ENCODE data around the gene CFAP46. TPM values are rescaled to one million over a fixed set of nuclear protein-coding genes. Genes with fewer than 3 reads are reported as not detected.

The CFAP46 gene
- total and polyA plus RNA-seq, 2 of the 4 experiments (the other 2 are of a cell fraction): 1.3 to 1.8 TPM

GRCh38 chr10:132781556-132781955 lies 160.8 kb downstream of the CFAP46 start:
- Histone ChIP-seq H3K14ac (replicated peaks; ENCODE audit: low read depth, low read length) (no peak overlapping the region), H3K4ac (ENCODE audit: low read depth, low read length) (no peak overlapping the region), H4K5ac (ENCODE audit: low read depth, low read length) (no peak overlapping the region), H2BK20ac (ENCODE audit: low read depth, low read length) (no peak overlapping the region), H3K56ac (ENCODE audit: extremely low read depth, insufficient read depth, low read length) (no peak overlapping the region), H3K18ac (ENCODE audit: low read depth, low read length) (no peak overlapping the region), H3K27ac (ENCODE audit: insufficient read depth, low read length) (no peak overlapping the region), H3K23ac (ENCODE audit: low read depth, low read length) (no peak overlapping the region), H3K9ac (ENCODE audit: low read depth, low read length) (no peak overlapping the region), H4K8ac (ENCODE audit: low read depth in 2 of 2, low read length in 2 of 2) (no peak overlapping the region), H2AK9ac (replicated peaks; ENCODE audit: low read depth, low read length, poor library complexity) (no peak overlapping the region), H2AFZ (replicated peaks; ENCODE audit: low read length, poor library complexity) (no peak overlapping the region), H2BK5ac (ENCODE audit: low read depth, low read length, poor library complexity, severe bottlenecking) (no peak overlapping the region), H2BK15ac (ENCODE audit: low read depth, low read length) (no peak overlapping the region), H2BK120ac (ENCODE audit: low read depth, low read length) (no peak overlapping the region), H3K4me1 (ENCODE audit: control insufficient read depth, insufficient read depth, low read length) (no peaks in the 10 kb centered on the region), H3K4me3 (ENCODE audit: insufficient read depth, low read depth, low read length) (no peak overlapping the region), H3K27me3 (ENCODE audit: control insufficient read depth, insufficient read depth, low read length) (peaks cover 31% of the 10 kb centered on the region), H2AK5ac (ENCODE audit: low read depth, low read length) (no peak overlapping the region), H4K91ac (ENCODE audit: insufficient read depth, low read depth, low read length) (no peak overlapping the region), H4K20me1 (ENCODE audit: insufficient read depth, low read length) (no peaks in the 10 kb centered on the region), H3K79me1 (ENCODE audit: low read depth in 1 of 2, low read length in 2 of 2) (no peaks in the 10 kb centered on the region), H3K36me3 (ENCODE audit: control insufficient read depth, insufficient read depth, low read length) (peaks cover 8% of the 10 kb centered on the region), H3K9me1 (ENCODE audit: insufficient read depth, low read length) (no peaks in the 10 kb centered on the region), H3K9me3 (ENCODE audit: control insufficient read depth, insufficient read depth, low read length) (peaks cover 5% of the 10 kb centered on the region; the same call in 1 of the 2 replicates), H3K4me2 (ENCODE audit: low read depth, low read length) (no peak overlapping the region)
- WGBS, 2 experiments (ENCODE audit: extremely low coverage in 2 of 2, insufficient read length in 1 of 2): 96% methylated on average over 8 of the region's 20 CpGs; no CpG with 5 or more reads in 1 of the 2 experiments
- POLR2A ChIA-PET (ENCODE audit: unreplicated experiment): no interaction called here
- in situ Hi-C loops (cut with MboI; ENCODE audit: low sequenced_read_pairs): no loop called here
- intact Hi-C loops (cut with micrococcal nuclease): no loop called here
- BruUV-seq (replicated peaks): no TSS peak
- ATAC-seq (ENCODE audit: low read depth) (no peak), DNase-seq (no peak)
- dilution Hi-C loops (cut with HindIII; ENCODE audit: low sequenced_read_pairs, unreplicated experiment): no loop called here
- no peak for TF ChIP-seq BHLHE40 (IDR thresholded peaks at IDR 0.05; ENCODE audit: low read depth, low read length)
- no peak for TF ChIP-seq CHD1 (IDR thresholded peaks at IDR 0.05; ENCODE audit: low read depth, low read length)
- no peak for TF ChIP-seq CEBPB (IDR thresholded peaks at IDR 0.05; ENCODE audit: low read depth, low read length)
- no peak for TF ChIP-seq CTCF (conservative IDR thresholded peaks at IDR 0.05; ENCODE audit: low read depth, low read length)
- TF ChIP-seq RFX5 (IDR thresholded peaks at IDR 0.05; ENCODE audit: low read depth, low read length): no peak
- no peak for TF ChIP-seq MAZ (IDR thresholded peaks at IDR 0.05; ENCODE audit: borderline replicate concordance, low read depth, low read length)
- no peak for TF ChIP-seq USF2 (IDR thresholded peaks at IDR 0.05; ENCODE audit: low read depth, low read length)
- TF ChIP-seq FOS (IDR thresholded peaks at IDR 0.05; ENCODE audit: low read depth, low read length): no peak
- CTCF ChIA-PET: no interaction called here
